Measurements from ENCODE around the gene SCAF8.
A peak's percentile ranks its signal among the peaks of the same experiment; 100 is the strongest.

The SCAF8 gene

DNA sequence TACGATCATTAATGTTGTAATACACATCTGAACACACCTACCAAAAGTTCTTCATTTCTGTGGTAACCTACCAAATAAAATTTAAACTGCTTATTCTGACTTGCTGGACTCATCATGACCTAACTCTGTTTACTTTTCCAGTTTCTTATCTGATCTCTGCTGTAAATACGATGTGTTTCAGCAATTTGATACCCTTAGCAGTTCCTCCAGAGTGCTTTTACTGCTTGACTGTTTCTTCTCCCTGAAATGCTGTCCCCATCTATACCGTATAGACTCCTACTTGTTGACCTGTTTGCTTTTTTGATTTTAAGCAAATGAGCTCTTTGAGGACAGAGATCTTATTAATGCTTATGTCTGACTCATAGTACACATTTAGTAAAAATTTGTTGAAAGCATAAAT is 119.5 kb downstream of the SCAF8 start (continued):
- TF ChIP-seq, protein P1, sequence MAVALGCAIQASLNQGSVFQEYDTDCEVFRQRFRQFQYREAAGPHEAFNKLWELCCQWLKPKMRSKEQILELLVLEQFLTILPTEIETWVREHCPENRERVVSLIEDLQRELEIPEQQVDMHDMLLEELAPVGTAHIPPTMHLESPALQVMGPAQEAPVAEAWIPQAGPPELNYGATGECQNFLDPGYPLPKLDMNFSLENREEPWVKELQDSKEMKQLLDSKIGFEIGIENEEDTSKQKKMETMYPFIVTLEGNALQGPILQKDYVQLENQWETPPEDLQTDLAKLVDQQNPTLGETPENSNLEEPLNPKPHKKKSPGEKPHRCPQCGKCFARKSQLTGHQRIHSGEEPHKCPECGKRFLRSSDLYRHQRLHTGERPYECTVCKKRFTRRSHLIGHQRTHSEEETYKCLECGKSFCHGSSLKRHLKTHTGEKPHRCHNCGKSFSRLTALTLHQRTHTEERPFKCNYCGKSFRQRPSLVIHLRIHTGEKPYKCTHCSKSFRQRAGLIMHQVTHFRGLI (tag by site-specific recombination; IDR thresholded peaks at IDR 0.05), result peak; percentile 28; the same call in 1 of the 2 replicates
- TF ChIP-seq ZNF529 (tag by site-specific recombination; IDR thresholded peaks at IDR 0.05; ENCODE audit: insufficient replicate concordance), result no peak
- TF ChIP-seq ZNF23 (tag by site-specific recombination; IDR thresholded peaks at IDR 0.05; ENCODE audit: borderline replicate concordance), result no peak
- no peak for TF ChIP-seq ZNF138 (tag by site-specific recombination; IDR thresholded peaks at IDR 0.05; ENCODE audit: borderline replicate concordance)
- TF ChIP-seq ZNF155 (tag by site-specific recombination; IDR thresholded peaks at IDR 0.05), result no peak
- TF ChIP-seq, protein P2, sequence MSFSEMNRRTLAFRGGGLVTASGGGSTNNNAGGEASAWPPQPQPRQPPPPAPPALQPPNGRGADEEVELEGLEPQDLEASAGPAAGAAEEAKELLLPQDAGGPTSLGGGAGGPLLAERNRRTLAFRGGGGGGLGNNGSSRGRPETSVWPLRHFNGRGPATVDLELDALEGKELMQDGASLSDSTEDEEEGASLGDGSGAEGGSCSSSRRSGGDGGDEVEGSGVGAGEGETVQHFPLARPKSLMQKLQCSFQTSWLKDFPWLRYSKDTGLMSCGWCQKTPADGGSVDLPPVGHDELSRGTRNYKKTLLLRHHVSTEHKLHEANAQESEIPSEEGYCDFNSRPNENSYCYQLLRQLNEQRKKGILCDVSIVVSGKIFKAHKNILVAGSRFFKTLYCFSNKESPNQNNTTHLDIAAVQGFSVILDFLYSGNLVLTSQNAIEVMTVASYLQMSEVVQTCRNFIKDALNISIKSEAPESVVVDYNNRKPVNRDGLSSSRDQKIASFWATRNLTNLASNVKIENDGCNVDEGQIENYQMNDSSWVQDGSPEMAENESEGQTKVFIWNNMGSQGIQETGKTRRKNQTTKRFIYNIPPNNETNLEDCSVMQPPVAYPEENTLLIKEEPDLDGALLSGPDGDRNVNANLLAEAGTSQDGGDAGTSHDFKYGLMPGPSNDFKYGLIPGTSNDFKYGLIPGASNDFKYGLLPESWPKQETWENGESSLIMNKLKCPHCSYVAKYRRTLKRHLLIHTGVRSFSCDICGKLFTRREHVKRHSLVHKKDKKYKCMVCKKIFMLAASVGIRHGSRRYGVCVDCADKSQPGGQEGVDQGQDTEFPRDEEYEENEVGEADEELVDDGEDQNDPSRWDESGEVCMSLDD (tag by site-specific recombination; IDR thresholded peaks at IDR 0.05), result no peak
- no peak for TF ChIP-seq ZNF837 (tag by site-specific recombination; IDR thresholded peaks at IDR 0.05)
- peak; percentile 93 for TF ChIP-seq IKZF3 (tag by site-specific recombination; IDR thresholded peaks at IDR 0.05)
- TF ChIP-seq, protein P3, sequence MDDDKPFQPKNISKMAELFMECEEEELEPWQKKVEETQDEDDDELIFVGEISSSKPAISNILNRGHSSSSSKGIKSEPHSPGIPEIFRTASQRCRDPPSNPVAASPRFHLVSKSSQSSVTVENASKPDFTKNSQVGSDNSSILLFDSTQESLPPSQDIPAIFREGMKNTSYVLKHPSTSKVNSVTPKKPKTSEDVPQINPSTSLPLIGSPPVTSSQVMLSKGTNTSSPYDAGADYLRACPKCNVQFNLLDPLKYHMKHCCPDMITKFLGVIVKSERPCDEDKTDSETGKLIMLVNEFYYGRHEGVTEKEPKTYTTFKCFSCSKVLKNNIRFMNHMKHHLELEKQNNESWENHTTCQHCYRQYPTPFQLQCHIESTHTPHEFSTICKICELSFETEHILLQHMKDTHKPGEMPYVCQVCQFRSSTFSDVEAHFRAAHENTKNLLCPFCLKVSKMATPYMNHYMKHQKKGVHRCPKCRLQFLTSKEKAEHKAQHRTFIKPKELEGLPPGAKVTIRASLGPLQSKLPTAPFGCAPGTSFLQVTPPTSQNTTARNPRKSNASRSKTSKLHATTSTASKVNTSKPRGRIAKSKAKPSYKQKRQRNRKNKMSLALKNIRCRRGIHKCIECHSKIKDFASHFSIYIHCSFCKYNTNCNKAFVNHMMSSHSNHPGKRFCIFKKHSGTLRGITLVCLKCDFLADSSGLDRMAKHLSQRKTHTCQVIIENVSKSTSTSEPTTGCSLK (tag by site-specific recombination; IDR thresholded peaks at IDR 0.05), result no peak
- TF ChIP-seq ZNF174 (tag by site-specific recombination; IDR thresholded peaks at IDR 0.05), result no peak
- TF ChIP-seq ZNF324 (tag by site-specific recombination; IDR thresholded peaks at IDR 0.05), result peak; percentile 73; the same call in 1 of the 2 replicates
- TF ChIP-seq ZNF426 (tag by site-specific recombination; IDR thresholded peaks at IDR 0.05), result no peak
- TF ChIP-seq, protein P4, sequence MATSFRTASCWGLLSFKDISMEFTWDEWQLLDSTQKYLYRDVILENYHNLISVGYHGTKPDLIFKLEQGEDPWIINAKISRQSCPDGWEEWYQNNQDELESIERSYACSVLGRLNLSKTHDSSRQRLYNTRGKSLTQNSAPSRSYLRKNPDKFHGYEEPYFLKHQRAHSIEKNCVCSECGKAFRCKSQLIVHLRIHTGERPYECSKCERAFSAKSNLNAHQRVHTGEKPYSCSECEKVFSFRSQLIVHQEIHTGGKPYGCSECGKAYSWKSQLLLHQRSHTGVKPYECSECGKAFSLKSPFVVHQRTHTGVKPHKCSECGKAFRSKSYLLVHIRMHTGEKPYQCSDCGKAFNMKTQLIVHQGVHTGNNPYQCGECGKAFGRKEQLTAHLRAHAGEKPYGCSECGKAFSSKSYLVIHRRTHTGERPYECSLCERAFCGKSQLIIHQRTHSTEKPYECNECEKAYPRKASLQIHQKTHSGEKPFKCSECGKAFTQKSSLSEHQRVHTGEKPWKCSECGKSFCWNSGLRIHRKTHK (tag by site-specific recombination; IDR thresholded peaks at IDR 0.05), result no peak
- peak; percentile 54; the same call in 1 of the 2 replicates for TF ChIP-seq ZNF341 (tag by site-specific recombination; IDR thresholded peaks at IDR 0.05; ENCODE audit: low read depth)
- TF ChIP-seq, protein P5, sequence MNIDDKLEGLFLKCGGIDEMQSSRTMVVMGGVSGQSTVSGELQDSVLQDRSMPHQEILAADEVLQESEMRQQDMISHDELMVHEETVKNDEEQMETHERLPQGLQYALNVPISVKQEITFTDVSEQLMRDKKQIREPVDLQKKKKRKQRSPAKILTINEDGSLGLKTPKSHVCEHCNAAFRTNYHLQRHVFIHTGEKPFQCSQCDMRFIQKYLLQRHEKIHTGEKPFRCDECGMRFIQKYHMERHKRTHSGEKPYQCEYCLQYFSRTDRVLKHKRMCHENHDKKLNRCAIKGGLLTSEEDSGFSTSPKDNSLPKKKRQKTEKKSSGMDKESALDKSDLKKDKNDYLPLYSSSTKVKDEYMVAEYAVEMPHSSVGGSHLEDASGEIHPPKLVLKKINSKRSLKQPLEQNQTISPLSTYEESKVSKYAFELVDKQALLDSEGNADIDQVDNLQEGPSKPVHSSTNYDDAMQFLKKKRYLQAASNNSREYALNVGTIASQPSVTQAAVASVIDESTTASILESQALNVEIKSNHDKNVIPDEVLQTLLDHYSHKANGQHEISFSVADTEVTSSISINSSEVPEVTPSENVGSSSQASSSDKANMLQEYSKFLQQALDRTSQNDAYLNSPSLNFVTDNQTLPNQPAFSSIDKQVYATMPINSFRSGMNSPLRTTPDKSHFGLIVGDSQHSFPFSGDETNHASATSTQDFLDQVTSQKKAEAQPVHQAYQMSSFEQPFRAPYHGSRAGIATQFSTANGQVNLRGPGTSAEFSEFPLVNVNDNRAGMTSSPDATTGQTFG (tag by site-specific recombination; IDR thresholded peaks at IDR 0.05; ENCODE audit: borderline replicate concordance), result no peak
- TF ChIP-seq ZFP69B (tag by site-specific recombination; IDR thresholded peaks at IDR 0.05), result peak; percentile 70; the same call in 1 of the 2 replicates
- TF ChIP-seq ZNF701 (tag by site-specific recombination; IDR thresholded peaks at IDR 0.05), result no peak
- TF ChIP-seq OSR2 (tag by site-specific recombination; IDR thresholded peaks at IDR 0.05), result peak; percentile 91
- TF ChIP-seq ZNF791 (tag by site-specific recombination; IDR thresholded peaks at IDR 0.05), result no peak
- peak; percentile 93; the same call in 1 of the 2 replicates for TF ChIP-seq ZNF391 (tag by site-specific recombination; IDR thresholded peaks at IDR 0.05; ENCODE audit: borderline replicate concordance, low read depth)
- TF ChIP-seq HOXA7 (CRISPR knock-in tag; IDR thresholded peaks at IDR 0.05; ENCODE audit: borderline replicate concordance), result no peak
- TF ChIP-seq, protein P6, sequence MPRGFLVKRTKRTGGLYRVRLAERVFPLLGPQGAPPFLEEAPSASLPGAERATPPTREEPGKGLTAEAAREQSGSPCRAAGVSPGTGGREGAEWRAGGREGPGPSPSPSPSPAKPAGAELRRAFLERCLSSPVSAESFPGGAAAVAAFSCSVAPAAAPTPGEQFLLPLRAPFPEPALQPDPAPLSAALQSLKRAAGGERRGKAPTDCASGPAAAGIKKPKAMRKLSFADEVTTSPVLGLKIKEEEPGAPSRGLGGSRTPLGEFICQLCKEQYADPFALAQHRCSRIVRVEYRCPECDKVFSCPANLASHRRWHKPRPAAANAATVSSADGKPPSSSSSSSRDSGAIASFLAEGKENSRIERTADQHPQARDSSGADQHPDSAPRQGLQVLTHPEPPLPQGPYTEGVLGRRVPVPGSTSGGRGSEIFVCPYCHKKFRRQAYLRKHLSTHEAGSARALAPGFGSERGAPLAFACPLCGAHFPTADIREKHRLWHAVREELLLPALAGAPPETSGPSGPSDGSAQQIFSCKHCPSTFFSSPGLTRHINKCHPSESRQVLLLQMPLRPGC (tag by site-specific recombination; IDR thresholded peaks at IDR 0.05), result peak; percentile 92
- peak; percentile 81 for TF ChIP-seq ZNF501 (tag by site-specific recombination; IDR thresholded peaks at IDR 0.05)
- TF ChIP-seq ZNF114 (tag by site-specific recombination; IDR thresholded peaks at IDR 0.05), result no peak
- TF ChIP-seq ZNF335 (tag by site-specific recombination; conservative IDR thresholded peaks at IDR 0.05), result peak; percentile 22; the same call in 1 of the 2 replicates
- no peak for TF ChIP-seq ZNF121 (tag by site-specific recombination; IDR thresholded peaks at IDR 0.05)
- TF ChIP-seq, protein P7, sequence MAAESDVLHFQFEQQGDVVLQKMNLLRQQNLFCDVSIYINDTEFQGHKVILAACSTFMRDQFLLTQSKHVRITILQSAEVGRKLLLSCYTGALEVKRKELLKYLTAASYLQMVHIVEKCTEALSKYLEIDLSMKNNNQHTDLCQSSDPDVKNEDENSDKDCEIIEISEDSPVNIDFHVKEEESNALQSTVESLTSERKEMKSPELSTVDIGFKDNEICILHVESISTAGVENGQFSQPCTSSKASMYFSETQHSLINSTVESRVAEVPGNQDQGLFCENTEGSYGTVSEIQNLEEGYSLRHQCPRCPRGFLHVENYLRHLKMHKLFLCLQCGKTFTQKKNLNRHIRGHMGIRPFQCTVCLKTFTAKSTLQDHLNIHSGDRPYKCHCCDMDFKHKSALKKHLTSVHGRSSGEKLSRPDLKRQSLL (tag by site-specific recombination; IDR thresholded peaks at IDR 0.05), result no peak

Measured in HEK293 (cell line).